Fibroblast of lung (primary cell): ENCODE results near the gene AP3D1.

Experiments used
- EZH2 ChIP-seq: IDR thresholded peaks from 2 replicates; pipeline ENCODE4 v1.5.1; 2012; ENCODE audit warnings: low read length, control low read depth, mild to moderate bottlenecking; ENCODE audit errors: missing control alignments
- TF ChIP-seq, protein P1 (sequence below), 2 donors: IDR thresholded peaks in 1 of 2; conservative IDR thresholded peaks in 1 of 2; 1 replicate in 1 of 2; 2 replicates in 1 of 2; pipeline ENCODE4 v1.5.1; 2011 to 2012; ENCODE audit warnings: low read length in 2 of 2, control low read depth in 1 of 2, inconsistent platforms in 1 of 2, low read depth in 1 of 2, mild to moderate bottlenecking in 1 of 2

DNA sequence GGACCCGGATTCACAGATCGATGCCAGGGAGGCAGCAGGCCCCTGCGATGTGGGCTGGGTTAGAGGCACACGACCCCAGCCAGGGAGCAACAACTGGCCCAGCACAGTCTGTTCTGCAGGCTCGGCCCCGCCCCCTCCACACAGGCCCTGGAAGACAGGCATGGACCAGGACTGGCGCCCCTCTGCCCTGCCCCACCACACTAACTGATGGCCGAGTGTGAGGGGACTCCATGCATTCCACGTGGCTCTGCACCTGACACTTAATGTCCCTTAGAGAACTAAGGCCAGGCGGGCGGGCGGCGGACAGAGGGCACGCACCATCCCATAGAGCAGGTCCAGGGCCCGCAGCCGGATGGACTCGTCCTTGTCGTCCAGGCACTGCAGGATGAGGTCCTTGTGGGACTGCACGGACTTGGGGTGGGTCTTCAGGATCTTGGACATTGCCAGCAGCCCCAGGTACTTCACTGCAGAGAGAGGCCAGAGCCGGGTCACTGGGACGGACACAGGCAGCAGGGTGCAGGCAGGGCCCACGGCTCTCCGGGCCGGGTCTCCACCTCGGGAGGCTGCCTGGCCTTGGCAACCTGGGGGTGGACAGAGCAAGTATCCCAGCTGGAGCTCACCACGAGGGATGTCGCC, 29.8 kb downstream of the AP3D1 start:
- TF ChIP-seq EZH2: no peak
- TF ChIP-seq, protein P1, sequence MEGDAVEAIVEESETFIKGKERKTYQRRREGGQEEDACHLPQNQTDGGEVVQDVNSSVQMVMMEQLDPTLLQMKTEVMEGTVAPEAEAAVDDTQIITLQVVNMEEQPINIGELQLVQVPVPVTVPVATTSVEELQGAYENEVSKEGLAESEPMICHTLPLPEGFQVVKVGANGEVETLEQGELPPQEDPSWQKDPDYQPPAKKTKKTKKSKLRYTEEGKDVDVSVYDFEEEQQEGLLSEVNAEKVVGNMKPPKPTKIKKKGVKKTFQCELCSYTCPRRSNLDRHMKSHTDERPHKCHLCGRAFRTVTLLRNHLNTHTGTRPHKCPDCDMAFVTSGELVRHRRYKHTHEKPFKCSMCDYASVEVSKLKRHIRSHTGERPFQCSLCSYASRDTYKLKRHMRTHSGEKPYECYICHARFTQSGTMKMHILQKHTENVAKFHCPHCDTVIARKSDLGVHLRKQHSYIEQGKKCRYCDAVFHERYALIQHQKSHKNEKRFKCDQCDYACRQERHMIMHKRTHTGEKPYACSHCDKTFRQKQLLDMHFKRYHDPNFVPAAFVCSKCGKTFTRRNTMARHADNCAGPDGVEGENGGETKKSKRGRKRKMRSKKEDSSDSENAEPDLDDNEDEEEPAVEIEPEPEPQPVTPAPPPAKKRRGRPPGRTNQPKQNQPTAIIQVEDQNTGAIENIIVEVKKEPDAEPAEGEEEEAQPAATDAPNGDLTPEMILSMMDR (conservative IDR thresholded peaks at IDR 0.05 in 1 of 2, IDR thresholded peaks at IDR 0.05 in 1 of 2; ENCODE audit: low read depth in 1 of 2, low read length in 2 of 2): no peak
